Islet of Langerhans (tissue), 1 donor: ENCODE data around the gene SLC26A8.
A peak's percentile ranks its signal among the peaks of the same experiment; 100 is the strongest.
"Not testable (repeated sequence)": the region's sequence is repeated elsewhere in the genome, so short reads cannot be mapped to it uniquely, and the experiment has no call there.

ENCODE experiments used
- FAIRE-seq: peaks from one replicate; lab custom pipeline; 2011; peaks lifted over from hg19 to GRCh38; lab: Jason Lieb, UNC

Gene SLC26A8

DNA sequence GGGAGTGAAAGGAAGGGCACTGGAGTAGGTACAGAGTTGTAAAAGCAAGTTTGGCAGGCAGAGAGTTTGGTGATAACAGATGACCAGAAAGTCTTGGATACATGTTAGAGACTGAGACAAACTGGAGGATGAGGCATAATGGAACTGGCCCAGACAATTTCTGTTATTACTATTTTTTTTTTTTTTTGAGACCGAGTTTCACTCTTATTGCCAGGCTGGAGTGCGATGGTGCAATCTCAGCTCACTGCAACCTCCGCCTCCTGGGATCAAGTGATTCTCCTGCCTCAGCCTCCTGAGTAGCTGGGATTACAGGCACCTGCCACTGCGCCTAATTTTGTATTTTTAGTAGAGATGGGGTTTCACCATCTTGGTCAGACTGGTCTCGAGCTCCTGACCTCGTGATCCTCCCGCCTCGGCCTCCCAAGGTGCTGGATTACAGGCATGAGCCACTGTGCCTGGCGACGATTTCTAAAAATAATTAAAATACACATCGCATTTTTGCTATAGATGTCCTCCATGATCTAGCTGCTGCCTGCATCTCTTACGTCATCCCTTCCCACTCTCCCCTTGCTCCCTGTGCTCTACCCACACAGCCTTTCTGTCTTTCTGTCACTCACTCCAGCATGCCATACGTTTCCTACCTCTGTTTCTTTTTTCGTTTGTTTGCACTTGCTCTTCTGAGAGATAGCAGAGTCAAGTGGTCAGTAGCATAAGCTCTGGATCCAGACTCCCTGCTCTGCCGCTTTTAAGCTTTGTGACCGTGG lies 26.7 kb upstream of the SLC26A8 start:
- no peak for FAIRE-seq

DNA sequence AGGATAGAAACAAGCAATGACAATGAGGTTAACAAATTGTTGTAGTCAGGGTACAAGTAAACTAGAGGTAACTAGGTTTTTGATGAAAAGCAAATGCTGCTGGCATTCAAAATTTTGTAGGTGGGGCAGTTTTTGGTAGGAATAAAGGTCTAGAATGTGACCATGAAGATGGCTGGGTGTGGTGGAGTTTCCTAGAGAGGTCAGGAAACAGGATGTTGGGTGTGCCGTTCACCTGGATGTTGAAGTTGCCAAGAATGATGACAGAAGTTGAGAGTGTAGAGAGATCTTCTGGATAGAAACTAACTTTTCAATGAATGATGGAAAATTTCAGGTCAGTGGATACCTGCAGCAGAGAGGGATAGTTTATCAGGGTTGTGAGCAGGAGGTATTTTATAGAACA lies 25.9 kb upstream of the SLC26A8 start:
- FAIRE-seq: no peak

DNA sequence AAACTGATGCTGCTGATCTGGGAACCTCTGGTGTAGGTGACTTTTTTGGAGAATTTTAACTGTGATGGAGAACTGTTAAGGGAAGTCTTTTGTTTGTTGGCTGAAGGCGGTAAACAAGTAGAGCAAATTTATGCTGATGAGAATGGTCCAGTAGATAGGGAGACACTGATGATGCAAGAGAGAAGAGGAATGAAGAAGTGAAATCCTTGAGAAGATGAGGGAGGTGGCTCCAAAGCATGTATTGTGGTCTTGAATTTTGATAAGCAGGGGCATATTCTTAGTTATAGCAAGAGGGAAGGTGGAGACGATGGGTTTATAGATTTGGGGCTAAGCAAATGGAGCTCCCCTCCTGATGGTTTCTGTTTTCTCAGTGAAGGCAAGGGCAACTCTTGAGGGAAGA lies 25.1 kb upstream of the SLC26A8 start:
- FAIRE-seq: no peak

DNA sequence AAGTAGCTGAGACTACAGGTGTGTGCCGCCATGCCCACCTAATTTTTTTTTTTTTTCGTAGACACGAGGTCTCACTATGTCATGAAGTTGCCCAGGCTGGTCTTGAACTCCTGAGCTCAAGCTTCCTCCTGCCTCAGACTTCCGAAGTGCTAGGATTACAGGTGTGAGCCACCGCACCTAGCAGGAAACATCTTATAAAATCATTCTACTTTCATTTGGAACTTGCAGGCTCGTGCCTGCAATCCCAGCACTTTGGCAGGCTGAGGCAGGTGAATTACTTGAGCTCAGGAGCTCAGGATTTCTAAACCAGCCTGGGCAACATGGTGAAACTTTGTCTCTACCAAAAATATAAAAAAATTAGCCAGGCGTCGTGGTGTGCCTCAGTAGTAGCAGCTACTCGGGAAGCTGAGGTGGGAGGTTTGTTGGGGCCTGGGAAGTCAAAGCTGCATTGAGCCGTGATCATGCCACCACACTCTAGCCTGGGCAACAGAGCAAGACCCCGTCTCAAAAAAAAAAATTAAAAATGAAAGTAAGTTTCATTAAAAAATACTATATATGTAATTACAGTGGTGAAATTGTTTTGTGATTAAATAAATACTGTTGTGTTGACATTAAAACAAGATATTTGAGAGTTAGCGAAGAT lies 18.3 kb upstream of the SLC26A8 start:
- FAIRE-seq: no peak

DNA sequence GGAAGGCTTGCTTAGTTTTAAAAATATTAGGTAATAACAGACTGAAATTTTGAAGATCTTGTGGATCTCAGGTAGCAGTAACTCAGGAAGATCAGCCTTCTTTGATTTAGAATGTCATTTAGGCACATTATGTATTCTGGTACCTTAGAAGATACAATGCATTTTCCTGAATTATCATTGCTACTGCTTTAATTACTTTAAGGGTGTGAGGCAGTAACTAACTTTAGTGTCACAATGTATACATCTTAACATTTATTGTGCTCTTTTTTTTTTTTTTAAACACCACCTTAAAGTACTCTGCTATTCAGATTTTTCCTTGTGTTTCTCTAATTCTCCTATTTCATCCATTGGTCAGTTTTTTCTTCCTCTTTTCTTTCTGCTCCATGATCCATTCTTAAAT lies 16.5 kb upstream of the SLC26A8 start:
- no peak for FAIRE-seq

DNA sequence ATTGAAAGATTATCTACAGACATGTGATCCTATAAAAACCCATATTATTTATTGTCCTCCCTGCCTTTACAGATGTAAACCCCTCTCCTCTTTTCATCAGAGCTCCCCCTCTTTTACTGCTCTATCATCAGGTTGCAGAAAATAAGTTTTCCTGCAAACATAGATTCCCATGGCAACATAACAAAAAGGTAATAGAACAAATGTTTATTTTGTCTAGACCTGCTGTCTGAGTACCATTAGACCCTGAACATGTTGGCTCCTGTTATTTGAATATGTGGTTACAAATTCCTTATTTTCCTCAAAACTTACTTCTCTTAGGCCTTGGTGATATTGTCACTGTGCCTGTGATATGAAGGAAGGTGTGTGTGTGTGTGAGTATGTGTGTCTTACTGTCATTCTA lies 14.7 kb upstream of the SLC26A8 start:
- no peak for FAIRE-seq

DNA sequence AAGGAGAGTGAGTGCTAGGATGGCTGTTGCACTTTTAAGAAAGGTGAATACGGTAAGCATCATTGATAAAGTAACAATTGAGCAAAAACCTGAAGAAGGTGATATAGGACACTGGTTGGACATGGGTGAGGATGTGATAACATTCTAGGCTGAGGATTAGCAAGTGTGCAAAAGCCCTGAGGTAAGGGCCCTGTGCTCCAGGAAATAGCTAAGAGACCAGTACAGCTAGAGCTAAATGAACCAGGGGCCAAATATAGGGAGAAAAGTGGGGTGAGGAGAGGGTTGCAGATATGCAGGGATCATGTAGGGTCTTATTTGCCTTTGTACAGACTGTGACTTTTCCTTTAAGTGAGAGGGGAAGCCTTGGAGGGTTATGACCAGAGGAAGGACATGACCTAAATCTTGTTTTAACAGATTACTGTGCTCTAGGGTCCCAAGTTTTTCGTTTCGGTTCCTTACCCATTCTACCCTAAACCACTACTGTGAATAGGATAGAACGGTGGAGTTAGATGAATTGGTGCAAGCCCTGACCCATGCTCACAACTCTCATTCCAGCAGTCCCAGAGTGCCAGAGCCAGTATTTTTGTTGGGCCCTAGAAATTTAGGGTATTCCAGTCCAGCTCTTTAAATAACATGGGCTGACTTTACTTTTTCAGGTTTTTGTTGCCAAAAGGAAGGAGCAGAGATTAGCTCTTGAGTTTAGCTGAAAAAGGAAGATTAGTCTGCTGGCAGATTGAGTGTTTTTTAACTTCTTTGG lies 13.9 kb upstream of the SLC26A8 start:
- no peak for FAIRE-seq

DNA sequence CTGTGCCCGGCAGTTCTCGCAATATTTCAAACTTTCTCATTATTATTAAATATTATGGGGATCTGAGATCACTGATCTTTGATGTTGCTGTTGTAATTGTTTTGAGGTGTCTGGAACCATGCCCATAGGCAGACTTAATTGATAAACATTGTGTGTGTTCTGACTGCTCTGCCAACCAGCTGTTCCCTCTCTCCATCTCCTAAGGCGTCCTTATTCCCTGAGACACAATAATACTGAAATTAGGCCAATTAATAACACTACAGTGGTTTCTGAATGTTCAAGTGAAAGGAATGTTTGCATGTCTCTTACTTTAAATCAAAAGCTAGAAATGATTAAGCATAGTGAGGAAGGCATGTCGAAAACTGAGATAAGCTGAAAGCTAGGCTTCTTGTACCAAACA lies 10.8 kb upstream of the SLC26A8 start:
- FAIRE-seq: no peak

DNA sequence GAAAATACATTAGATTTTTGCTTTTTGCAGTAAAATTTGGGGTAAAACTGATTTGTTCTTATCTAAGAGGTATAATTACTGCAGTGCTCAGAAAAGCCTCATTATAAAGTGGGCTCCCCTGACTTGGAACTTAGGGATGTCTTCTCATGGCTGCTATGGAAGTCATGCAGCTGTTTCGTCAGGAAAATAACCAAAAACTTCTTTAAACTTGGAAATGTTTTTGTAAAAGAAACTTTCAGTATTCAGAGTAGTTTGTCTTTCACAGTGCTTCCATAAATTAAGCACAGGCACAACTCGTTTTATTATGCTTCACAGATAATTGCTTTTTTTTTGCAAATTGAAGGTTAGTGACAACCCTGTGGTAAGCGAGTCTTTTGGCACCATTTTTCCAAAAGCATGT lies 10.0 kb upstream of the SLC26A8 start:
- no peak for FAIRE-seq

DNA sequence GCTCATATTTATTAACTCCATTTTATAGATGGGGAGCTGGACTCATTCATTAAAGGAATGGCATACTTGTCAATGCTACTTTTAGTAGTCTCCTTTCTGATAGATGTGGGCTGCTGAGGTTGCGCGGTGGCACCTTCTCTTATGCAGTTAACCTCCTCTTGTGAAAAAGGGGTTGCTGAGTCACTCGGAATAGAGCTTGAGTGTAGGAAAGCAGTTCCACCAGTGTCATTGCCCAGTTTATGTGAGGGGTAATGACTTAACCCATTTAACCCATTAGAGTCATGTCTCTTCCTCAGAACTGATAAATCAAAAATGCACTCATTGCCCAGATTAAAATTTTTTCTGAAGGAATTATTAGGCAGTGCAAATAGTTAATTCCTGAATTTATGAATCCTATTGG lies 9.5 kb upstream of the SLC26A8 start:
- FAIRE-seq: no peak

DNA sequence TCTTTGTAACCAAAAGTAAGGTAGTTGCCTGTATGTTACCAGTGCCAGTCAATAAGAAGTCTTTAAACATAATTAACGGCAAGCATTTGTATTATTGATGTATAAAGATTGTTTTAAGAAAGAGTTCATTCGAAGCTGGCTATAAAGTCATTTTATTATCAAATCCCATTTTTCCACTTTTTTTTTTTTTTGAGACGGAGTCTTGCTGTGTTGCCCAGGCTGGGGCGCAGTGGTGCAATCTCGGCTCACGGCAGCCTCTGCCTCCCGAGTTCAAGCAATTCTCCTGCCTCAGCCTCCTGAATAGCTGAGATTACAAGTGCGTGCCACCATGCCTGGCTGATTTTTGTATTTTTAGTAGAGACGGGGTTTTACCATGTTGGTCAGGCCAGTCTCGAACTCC lies 8.7 kb upstream of the SLC26A8 start:
- FAIRE-seq: not testable (repeated sequence)

DNA sequence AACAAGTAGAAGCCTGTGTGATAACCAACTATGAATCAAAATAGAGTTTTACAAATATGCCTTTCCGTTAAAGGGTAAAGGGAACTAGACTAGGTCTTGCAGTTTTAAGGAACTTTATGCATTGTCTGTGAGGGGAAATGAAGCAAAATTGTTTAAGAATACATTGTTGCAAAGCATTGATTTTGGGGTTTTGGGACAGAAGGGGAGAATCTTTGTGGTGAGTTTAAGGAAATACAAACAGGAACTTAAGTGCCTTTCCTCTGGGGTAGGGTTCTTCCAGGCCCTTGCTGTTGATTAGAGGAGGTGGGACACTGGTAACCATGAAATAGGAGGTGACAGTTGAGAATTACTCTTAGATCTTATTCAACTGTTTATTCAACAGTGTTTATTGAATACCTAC lies 7.8 kb upstream of the SLC26A8 start:
- FAIRE-seq: no peak

DNA sequence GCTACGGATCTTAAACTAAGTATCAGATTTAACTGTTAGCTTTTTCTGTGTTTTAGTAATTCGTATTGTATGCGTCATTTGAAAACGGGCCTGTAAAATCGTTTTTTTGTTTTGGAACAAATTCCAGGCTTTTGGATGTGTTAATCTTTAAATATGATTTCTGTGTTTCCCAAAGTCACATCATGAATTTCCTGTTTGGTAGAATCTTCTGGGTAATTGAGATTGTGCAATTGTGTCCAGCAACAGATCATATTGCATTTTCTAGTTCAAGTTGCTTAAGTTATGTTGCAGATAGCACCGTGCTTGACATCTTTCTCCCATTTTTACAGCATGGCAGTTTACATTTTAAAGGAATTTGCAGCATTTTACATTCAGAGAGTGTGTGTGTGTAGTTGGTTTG lies 5.0 kb upstream of the SLC26A8 start:
- FAIRE-seq: peak; percentile 36

DNA sequence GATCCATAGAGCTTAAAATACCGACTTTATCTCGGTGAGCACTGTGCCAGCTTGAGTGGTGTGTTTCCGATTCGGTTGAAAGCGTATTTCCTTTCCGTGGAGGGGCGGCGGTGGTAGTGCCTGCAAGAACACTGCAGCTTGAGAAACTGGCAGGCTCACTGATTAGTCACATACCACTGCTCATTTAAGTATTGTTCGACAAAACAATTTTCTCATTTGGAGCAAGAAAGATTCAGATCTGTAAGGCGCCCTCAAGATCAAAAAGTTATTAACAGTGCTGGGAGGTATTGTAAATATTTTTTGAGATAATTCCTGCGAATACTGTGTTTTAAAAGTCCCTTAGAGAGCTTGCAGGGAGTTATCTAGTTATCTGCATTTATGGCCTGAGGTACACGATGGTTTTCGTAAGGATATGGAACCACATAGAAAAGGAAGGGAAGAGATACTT lies 4.5 kb upstream of the SLC26A8 start:
- no peak for FAIRE-seq

DNA sequence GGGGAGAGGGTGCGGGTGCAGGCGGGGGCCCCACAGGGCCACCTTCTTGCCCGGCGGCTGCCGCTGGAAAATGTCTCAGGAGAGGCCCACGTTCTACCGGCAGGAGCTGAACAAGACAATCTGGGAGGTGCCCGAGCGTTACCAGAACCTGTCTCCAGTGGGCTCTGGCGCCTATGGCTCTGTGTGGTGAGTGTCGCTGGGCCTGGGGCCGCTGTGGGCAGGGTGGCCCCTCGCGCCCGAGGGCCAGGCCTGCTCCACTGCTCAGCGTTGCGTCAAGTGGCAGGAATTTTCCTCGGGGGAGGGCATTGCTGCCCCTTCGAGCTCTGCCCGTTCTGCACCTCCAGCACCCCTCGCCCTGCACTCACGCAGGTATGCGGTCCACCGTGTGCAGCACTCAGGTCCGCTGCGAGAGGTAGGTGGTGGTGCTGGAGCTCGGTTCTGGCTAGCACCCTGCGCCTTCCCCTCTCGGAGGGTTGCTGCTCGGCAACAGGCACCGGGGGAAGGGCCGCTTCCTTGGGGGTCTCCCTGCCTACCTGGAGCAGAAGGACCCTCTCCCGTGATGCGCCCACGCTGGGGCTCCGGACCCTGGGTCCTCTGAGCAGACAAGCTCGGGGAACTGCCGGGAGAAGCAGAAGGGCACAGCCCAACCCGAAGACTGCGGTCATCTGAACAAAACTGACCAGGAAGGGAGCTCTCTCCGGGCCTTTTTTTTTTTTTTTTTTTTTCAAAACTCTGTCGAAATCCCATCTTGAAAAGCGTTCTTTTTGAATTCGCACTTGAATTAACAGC lies 3.8 kb upstream of the SLC26A8 start:
- no peak for FAIRE-seq

DNA sequence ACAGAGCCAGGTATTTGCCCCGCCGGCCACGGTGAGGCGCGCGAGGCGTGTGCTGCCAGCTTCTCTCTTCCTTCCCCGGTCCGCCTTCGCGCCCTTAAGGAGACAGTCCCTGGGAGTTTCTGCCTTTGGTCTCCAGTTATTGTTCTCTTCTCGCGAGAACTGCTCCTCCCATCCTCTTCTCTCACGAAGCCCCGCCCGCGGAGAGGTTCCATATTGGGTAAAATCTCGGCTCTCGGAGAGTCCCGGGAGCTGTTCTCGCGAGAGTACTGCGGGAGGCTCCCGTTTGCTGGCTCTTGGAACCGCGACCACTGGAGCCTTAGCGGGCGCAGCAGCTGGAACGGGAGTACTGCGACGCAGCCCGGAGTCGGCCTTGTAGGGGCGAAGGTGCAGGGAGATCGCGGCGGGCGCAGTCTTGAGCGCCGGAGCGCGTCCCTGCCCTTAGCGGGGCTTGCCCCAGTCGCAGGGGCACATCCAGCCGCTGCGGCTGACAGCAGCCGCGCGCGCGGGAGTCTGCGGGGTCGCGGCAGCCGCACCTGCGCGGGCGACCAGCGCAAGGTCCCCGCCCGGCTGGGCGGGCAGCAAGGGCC lies 3.2 kb upstream of the SLC26A8 start, which contains the start of gene MAPK14:
TSS of gene MAPK14 (plus strand) at position 308 of the 587 bp plus-strand sequence. CDS start 350 bp downstream, outside the sequence.
- FAIRE-seq: no peak

DNA sequence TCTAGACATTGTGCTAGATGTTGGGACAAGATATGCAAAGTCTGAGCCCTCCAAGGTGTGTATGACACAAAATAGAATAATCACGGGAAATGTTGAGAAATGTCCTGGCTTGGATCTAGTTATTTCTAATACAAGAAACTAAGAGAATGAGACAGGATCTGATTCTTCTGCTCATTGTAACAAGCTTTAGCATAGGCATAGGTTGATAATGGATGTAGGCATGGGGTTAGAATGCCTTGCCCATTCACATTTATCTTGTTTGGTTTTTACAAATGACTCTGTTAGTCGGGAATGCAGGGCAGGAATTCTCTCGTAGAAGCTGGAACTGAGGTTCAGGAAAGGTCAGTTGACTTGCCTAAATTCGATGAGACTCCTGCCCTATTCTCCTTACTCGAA lies 1.5 kb upstream of the SLC26A8 start:
- FAIRE-seq: no peak

DNA sequence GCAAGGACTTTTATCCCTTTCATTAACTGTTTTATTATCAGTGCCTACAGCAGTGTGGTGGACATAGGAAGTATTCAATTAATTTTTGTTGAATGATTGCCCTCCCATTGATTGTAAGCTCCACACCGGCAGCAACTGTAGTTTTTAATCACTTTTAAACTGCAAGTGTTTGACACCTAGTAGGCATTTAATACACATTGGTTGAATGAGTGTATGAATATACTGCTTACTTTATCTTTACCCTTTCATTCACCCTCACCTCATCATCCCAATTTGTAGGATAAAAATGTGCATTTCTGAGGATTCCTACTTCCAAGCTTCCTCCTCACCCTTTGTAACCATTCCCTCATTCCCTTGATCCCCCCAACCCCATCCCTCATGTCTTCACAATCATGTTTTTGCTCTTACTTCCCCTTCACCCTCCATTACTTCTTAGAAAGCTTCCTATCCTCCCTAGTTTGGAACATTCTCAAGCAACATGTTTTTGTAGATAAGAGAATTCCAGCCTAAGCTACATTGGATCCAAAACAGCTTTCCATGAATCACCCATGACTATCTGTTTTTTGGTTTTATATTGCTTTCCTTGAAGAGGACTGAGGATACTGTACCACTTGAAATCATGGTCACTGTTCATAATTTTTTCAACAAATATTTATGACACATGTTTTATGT lies 955 bp upstream of the SLC26A8 start:
- no peak for FAIRE-seq

DNA sequence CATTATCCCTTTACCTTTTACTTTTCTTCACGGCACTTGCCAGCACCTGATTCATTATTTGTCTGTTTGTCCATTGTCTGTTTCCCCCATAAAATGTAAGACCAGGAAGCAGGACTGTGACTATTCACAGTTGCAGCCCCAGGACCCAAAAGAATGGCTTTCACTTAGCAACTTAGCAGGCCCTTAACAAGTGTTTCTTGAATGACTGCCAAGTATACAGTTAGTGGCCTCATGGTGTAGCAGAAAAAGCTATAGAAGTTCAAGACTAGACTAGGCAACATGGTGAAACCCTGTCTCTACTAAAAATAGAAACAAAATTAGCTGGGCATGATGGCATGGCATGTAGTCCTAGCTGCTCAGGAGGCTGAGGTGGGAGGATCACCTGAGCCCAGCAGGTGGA lies 4.3 kb downstream of the SLC26A8 start:
- FAIRE-seq: no peak

DNA sequence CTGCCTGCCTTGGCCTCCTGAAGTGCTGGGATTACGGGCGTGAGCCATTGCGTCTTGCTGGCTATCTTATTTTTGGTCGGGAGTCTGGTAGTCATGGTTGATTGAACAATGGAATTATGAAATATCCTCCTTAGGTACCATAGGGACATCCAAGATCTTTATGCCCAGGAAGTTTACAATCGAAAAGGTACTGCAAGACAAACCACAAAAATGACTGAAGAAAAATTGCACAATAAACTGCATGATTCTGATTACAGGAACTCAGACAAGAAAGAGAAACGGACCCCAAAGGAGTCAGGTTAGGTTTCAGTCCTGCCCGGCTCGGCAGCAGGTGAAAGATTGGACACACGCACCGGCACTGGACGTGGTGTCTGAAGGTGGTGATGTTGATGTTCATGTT lies 5.3 kb downstream of the SLC26A8 start:
- FAIRE-seq: no peak

DNA sequence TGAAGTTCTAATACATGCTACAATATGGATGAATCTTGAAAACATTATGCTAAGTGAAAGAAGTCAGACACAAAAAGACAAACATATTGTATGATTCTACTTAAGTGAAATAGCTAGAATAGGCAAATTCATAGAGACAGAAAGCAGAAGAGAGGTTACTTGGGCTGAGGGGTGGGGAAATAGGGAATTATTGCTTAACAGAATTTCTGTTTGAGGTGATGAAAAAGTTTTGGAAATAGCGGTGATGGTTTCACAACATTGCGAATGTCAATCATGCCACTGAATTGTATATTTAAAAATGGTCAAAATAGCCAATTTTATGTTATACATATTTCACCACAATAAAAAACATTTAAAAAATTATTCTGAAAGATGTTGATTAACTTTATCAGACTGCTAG lies 6.1 kb downstream of the SLC26A8 start:
- FAIRE-seq: no peak

DNA sequence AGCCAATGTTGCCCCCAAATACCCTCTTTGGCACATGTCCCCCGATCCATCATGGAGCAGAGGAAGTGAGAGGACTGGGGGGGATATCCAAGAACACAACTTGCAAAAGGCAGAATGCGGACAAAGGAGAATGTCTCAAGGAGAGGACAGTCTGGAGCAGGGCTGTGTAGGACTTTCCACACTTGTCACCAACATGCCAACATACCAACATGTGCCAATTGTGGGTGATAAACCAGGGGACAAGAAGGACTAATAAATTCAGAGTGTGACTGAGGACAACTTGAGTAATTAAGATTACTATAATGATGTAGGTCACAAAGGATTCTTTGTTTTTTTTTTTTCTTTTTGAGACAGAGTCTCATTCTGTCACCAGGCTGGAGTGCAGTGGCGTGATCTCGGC lies 8.8 kb downstream of the SLC26A8 start:
- FAIRE-seq: no peak
